Left ventricle myocardium inferior (tissue), 1 donor: ENCODE measurements around the gene MPC1. TPM values are rescaled to one million over a fixed set of nuclear protein-coding genes. Genes with fewer than 3 reads are reported as not detected.

Experiments used
- DNase-seq: peaks from one replicate; pipeline ENCODE4 v3.0.0-alpha.2; 2020
- H3K27ac ChIP-seq: fragments of 200-600 bp; replicated peaks from 2 replicates; pipeline ENCODE4 v1.8.0; 2021
- H3K27me3 ChIP-seq: fragments of 200-600 bp; 2 replicates; pipeline ENCODE4 v1.8.0; 2021; ENCODE audit warnings: low read depth
- H3K36me3 ChIP-seq: fragments of 200-600 bp; 2 replicates; pipeline ENCODE4 v1.8.0; 2021
- H3K4me1 ChIP-seq: fragments of 200-600 bp; 2 replicates; pipeline ENCODE4 v1.8.0; 2021
- H3K4me3 ChIP-seq: fragments of 200-600 bp; 2 replicates; pipeline ENCODE4 v1.8.0; 2021; ENCODE audit warnings: mild to moderate bottlenecking, moderate library complexity
- H3K9me3 ChIP-seq: fragments of 200-600 bp; replicated peaks from 2 replicates; pipeline ENCODE4 v1.8.0; 2021
- intact Hi-C: fragments of 100-400 bp; cut with micrococcal nuclease; formaldehyde crosslinking; loops from one replicate; pipeline ENCODE4 v1.11.0; 2022
- total RNA-seq: library from RNA; stranded (reverse); fragmentation: NEBNext Ultra II Directional; extraction: Animal tissue kit (Norgen Biotek cat#: 25700); gene quantifications from one replicate; pipeline ENCODE4 v1.2.1, GENCODE V29; 2021
- TF ChIP-seq, protein P1 (sequence below): fragments of 200-600 bp; IDR thresholded peaks from 2 replicates; pipeline ENCODE4 v1.8.0; 2021; ENCODE audit warnings: antibody characterized with exemption, mild to moderate bottlenecking, borderline replicate concordance
- donor health status: DM: no; HTN: yes; CAD: no; lungs with severe emphysema.

MPC1 gene
- total RNA-seq, 1 donor from 2014 or later: 531 TPM

- Histone ChIP-seq H3K4me1 (peaks cover 86% of the 10 kb centered on the region), H3K36me3 (no peaks in the 10 kb centered on the region), H3K27ac (peak overlapping the region; percentile 98), H3K4me3 (peak overlapping the region; percentile 96), H3K27me3 (no peaks in the 10 kb centered on the region), H3K9me3 (no peaks in the 10 kb centered on the region)
- TF ChIP-seq, protein P1, sequence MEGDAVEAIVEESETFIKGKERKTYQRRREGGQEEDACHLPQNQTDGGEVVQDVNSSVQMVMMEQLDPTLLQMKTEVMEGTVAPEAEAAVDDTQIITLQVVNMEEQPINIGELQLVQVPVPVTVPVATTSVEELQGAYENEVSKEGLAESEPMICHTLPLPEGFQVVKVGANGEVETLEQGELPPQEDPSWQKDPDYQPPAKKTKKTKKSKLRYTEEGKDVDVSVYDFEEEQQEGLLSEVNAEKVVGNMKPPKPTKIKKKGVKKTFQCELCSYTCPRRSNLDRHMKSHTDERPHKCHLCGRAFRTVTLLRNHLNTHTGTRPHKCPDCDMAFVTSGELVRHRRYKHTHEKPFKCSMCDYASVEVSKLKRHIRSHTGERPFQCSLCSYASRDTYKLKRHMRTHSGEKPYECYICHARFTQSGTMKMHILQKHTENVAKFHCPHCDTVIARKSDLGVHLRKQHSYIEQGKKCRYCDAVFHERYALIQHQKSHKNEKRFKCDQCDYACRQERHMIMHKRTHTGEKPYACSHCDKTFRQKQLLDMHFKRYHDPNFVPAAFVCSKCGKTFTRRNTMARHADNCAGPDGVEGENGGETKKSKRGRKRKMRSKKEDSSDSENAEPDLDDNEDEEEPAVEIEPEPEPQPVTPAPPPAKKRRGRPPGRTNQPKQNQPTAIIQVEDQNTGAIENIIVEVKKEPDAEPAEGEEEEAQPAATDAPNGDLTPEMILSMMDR: no peak
- intact Hi-C loops: loop anchor here (10.0 kb wide), 1 partner anchor 55 kb away; no protein-coding TSS in a partner anchor
- no peak for DNase-seq
Observed at GRCh38 chr6:166379800-166380199, 2.9 kb downstream of the MPC1 start.

DNA sequence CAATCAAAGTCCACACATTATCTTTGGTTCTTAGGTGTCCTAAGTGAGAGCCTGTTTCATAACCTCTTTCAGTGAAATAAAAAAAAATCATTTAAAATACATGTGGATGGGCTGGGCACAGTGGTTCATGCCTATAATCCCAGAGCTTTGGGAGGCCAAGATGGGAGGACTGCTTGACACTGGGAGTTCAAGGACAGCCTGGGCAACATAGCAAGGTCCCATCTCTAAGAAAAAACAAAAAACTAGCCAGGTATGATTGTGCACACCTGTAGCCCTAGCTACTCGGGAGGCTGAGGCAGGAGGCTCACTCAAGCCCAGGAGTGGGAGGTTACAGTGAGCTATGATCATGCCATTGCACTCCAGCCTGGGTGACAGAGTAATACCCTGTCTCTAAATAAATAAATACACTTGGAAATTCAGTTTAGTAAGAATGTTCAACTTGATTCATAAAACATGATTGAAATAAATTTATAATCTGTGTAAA lies 3.6 kb downstream of the MPC1 start:
- intact Hi-C loops: no loop called here
- peak overlapping the region; percentile 98 for H3K27ac ChIP-seq
- H3K27me3 ChIP-seq: no peaks in the 10 kb centered on the region
- TF ChIP-seq, protein P1: no peak
- DNase-seq: no peak
- H3K4me1 ChIP-seq: peaks cover 84% of the 10 kb centered on the region
- no peaks in the 10 kb centered on the region for H3K36me3 ChIP-seq
- no peaks in the 10 kb centered on the region for H3K9me3 ChIP-seq
- peak overlapping the region; percentile 96 for H3K4me3 ChIP-seq

GRCh38 chr6:166377721-166378120 lies 5.0 kb downstream of the MPC1 start:
- no peaks in the 10 kb centered on the region for H3K27me3 ChIP-seq
- H3K36me3 ChIP-seq: no peaks in the 10 kb centered on the region
- intact Hi-C loops: no loop called here
- TF ChIP-seq, protein P1: no peak
- no peak overlapping the region for H3K4me3 ChIP-seq
- no peaks in the 10 kb centered on the region for H3K9me3 ChIP-seq
- no peak for DNase-seq
- peaks cover 79% of the 10 kb centered on the region for H3K4me1 ChIP-seq
- peak overlapping the region; percentile 4 for H3K27ac ChIP-seq

DNA sequence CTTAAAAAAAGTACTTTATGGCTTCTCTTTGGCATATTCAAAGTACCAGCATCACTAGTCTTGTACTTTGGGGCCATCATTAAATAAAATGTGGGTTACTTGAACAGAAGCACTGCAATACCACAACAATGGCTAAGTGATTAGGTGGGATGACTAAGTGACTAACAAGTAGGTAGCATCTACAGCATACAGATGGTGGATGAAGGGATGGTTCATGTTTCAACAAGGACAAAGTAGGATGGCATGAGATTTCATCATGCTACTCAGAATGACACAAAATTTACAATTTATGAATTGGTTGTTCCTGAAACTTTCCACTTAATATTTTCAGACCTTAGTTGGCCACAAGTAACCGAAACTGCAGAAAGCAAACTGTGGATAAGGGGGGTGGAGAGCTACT lies 7.7 kb downstream of the MPC1 start:
- intact Hi-C loops: no loop called here
- no peak overlapping the region for H3K4me3 ChIP-seq
- no peaks in the 10 kb centered on the region for H3K9me3 ChIP-seq
- TF ChIP-seq, protein P1: no peak
- H3K27me3 ChIP-seq: no peaks in the 10 kb centered on the region
- no peak overlapping the region for H3K27ac ChIP-seq
- peaks cover 77% of the 10 kb centered on the region for H3K4me1 ChIP-seq
- peaks cover 6% of the 10 kb centered on the region for H3K36me3 ChIP-seq
- DNase-seq: no peak

- no peak for DNase-seq
- TF ChIP-seq, protein P1: no peak
- intact Hi-C loops: no loop called here
- Histone ChIP-seq H3K4me3 (no peak overlapping the region), H3K9me3 (no peaks in the 10 kb centered on the region), H3K27me3 (no peaks in the 10 kb centered on the region), H3K36me3 (peaks cover 36% of the 10 kb centered on the region), H3K27ac (no peak overlapping the region), H3K4me1 (peaks cover 76% of the 10 kb centered on the region)
Observed at GRCh38 chr6:166370489-166370888, 12.3 kb downstream of the MPC1 start.
